Measurements from ENCODE around the gene NME8. TPM values are rescaled to one million over a fixed set of nuclear protein-coding genes. Genes with fewer than 3 reads are reported as not detected.

NME8 gene
- total RNA-seq, 1 experiment from 2014 or later: not detected

GRCh38 chr7:37817591-37817960 is 30.8 kb upstream of the NME8 start:
- no TSS peak for BruUV-seq (replicated peaks)
- Histone ChIP-seq H2AFZ (ENCODE audit: low read depth, low read length, poor library complexity, severe bottlenecking) (no peak overlapping the region), H3K9me2 (ENCODE audit: insufficient read depth) (no peaks in the 10 kb centered on the region), H3K9me3 (ENCODE audit: control insufficient read depth in 1 of 2, insufficient read depth in 1 of 2, low read depth in 1 of 2, low read length in 2 of 2) (no peaks in the 10 kb centered on the region; a peak in 1 of 4 replicates), H3K27me3 (ENCODE audit: insufficient read depth, low read length) (0 out of 2 replicates have a peak, but pooled peaks cover 7% of the 10 kb centered on the region), H3K27ac (ENCODE audit: low read depth, low read length) (no peak overlapping the region), H3K4me3 (replicated peaks in 1 of 2; ENCODE audit: low read depth in 1 of 2, low read length in 2 of 2) (no peak overlapping the region), H3K79me2 (ENCODE audit: insufficient read depth, low read length) (no peaks in the 10 kb centered on the region), H3K9ac (ENCODE audit: low read length) (no peak overlapping the region), H3K36me3 (ENCODE audit: control insufficient read depth in 1 of 2, insufficient read depth in 2 of 2, low read length in 2 of 2) (no peaks in the 10 kb centered on the region), H3K4me1 (ENCODE audit: control insufficient read depth in 1 of 2, insufficient read depth in 2 of 2, low read length in 2 of 2) (no peaks in the 10 kb centered on the region), H3K4me2 (ENCODE audit: low read length) (no peak overlapping the region), H4K20me1 (ENCODE audit: insufficient read depth) (no peaks in the 10 kb centered on the region)
- ChIA-PET RAD21 (ENCODE audit: low non-redundant PET in 1 of 2, low total read pairs in 2 of 2, uncharacterized antibody in 2 of 2, unreplicated experiment in 2 of 2) (no interaction called here), CTCF (no interaction called here), POLR2A (no interaction called here)
- ATAC-seq (no peak), DNase-seq (ENCODE audit: low read depth, low spot score) (no peak)
- intact Hi-C loops (cut with micrococcal nuclease): no loop called here
- TF ChIP-seq RAD21 (IDR thresholded peaks at IDR 0.05; ENCODE audit: low read depth): no peak
- no peak for TF ChIP-seq YY1 (IDR thresholded peaks at IDR 0.05; ENCODE audit: extremely low read depth, insufficient replicate concordance, low read depth, low read length)
- no peak for TF ChIP-seq EZH2 (IDR thresholded peaks at IDR 0.05)
- no peak for TF ChIP-seq EZH2phosphoT487 (IDR thresholded peaks at IDR 0.05; ENCODE audit: borderline replicate concordance)
- TF ChIP-seq, protein P1, sequence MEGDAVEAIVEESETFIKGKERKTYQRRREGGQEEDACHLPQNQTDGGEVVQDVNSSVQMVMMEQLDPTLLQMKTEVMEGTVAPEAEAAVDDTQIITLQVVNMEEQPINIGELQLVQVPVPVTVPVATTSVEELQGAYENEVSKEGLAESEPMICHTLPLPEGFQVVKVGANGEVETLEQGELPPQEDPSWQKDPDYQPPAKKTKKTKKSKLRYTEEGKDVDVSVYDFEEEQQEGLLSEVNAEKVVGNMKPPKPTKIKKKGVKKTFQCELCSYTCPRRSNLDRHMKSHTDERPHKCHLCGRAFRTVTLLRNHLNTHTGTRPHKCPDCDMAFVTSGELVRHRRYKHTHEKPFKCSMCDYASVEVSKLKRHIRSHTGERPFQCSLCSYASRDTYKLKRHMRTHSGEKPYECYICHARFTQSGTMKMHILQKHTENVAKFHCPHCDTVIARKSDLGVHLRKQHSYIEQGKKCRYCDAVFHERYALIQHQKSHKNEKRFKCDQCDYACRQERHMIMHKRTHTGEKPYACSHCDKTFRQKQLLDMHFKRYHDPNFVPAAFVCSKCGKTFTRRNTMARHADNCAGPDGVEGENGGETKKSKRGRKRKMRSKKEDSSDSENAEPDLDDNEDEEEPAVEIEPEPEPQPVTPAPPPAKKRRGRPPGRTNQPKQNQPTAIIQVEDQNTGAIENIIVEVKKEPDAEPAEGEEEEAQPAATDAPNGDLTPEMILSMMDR (IDR thresholded peaks at IDR 0.05 in 2 of 3, conservative IDR thresholded peaks at IDR 0.05 in 1 of 3; ENCODE audit: borderline replicate concordance in 1 of 3, insufficient read depth in 1 of 3, low read depth in 2 of 3, low read length in 2 of 3): no peak
- TF ChIP-seq SP1 (IDR thresholded peaks at IDR 0.05; ENCODE audit: low read depth): no peak
- TF ChIP-seq ELF1 (IDR thresholded peaks at IDR 0.05; ENCODE audit: borderline replicate concordance, low read depth): no peak
- no peak for TF ChIP-seq SIN3A (IDR thresholded peaks at IDR 0.05; ENCODE audit: low read depth)
- no peak for TF ChIP-seq ZNF274 (IDR thresholded peaks at IDR 0.05; ENCODE audit: low read depth, low read length)
